Activated T-cell treated with anti-CD3 and anti-CD28 coated beads, Interleukin-2, amount 50 U/mL, for 4 hours (primary cell): ENCODE measurements around the gene KCNH6. TPM values are rescaled to one million over a fixed set of nuclear protein-coding genes. Genes with fewer than 3 reads are reported as not detected.

Experiments used
- ATAC-seq, 2 donors: fragments of 200-7000 bp; cut with Tn5 transposase; one replicate each; pipeline ENCODE4 v1.10.0; 2021
- DNase-seq: peaks from one replicate; pipeline ENCODE4 v3.0.0-alpha.2; 2020
- H3K27me3 Mint-ChIP-seq: one replicate; pipeline ENCODE4 v1.8.0; 2021; ENCODE audit warnings: low read depth, mixed read lengths
- H3K36me3 Mint-ChIP-seq: one replicate; pipeline ENCODE4 v1.8.0; 2022; ENCODE audit warnings: mixed read lengths; ENCODE audit not compliant: insufficient read depth
- H3K4me1 Mint-ChIP-seq: one replicate; pipeline ENCODE4 v1.8.0; 2021; ENCODE audit warnings: low read depth, mixed read lengths
- H3K4me3 Mint-ChIP-seq: one replicate; pipeline ENCODE4 v1.8.0; 2021; ENCODE audit warnings: mild to moderate bottlenecking, moderate library complexity, mixed read lengths
- H3K9me3 Mint-ChIP-seq: one replicate; pipeline ENCODE4 v1.8.0; 2021; ENCODE audit warnings: mixed read lengths
- total RNA-seq, 3 donors: library from RNA; stranded (reverse); gene quantifications; one replicate each; pipeline ENCODE4 v1.2.1, GENCODE V29; 2021

KCNH6 gene, protein sequence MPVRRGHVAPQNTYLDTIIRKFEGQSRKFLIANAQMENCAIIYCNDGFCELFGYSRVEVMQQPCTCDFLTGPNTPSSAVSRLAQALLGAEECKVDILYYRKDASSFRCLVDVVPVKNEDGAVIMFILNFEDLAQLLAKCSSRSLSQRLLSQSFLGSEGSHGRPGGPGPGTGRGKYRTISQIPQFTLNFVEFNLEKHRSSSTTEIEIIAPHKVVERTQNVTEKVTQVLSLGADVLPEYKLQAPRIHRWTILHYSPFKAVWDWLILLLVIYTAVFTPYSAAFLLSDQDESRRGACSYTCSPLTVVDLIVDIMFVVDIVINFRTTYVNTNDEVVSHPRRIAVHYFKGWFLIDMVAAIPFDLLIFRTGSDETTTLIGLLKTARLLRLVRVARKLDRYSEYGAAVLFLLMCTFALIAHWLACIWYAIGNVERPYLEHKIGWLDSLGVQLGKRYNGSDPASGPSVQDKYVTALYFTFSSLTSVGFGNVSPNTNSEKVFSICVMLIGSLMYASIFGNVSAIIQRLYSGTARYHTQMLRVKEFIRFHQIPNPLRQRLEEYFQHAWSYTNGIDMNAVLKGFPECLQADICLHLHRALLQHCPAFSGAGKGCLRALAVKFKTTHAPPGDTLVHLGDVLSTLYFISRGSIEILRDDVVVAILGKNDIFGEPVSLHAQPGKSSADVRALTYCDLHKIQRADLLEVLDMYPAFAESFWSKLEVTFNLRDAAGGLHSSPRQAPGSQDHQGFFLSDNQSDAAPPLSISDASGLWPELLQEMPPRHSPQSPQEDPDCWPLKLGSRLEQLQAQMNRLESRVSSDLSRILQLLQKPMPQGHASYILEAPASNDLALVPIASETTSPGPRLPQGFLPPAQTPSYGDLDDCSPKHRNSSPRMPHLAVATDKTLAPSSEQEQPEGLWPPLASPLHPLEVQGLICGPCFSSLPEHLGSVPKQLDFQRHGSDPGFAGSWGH
- not detected for total RNA-seq

DNA sequence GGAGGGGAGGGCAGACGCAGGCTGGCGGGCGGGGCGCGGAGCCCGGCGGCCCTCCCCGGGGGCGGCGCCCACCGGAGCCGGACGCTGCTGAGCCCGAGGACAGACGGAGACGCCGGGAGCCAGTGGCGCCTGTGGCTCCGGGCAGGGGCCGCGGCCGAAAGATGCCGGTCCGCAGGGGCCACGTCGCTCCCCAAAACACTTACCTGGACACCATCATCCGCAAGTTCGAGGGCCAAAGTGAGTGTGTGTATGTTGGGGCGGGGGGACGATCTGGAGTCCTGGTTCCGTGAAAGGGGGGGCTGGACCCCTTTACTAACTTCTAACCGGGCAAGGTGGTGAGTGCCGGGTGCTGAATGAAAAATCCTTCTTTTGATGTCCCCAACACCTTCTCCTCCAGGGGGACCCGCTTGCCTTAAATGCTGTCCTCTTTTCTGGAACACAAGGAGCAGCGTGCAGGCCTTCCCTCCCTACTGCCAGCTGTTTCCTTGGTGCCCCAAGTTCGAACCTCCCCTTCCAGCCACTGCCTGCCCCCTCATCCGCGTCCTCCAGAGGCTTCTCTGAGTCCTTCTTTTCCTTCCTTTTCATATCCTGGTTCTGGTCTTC, at the start of gene KCNH6:
KCNH6 (plus strand) TSS at position 106 of the 603 bp plus-strand sequence; CDS start at position 162, 56 bp downstream.
- DNase-seq (no peak), ATAC-seq (peak in 1 of 2 donors; percentile 35)
- H3K27me3 Mint-ChIP-seq, result peaks cover 22% of the 10 kb centered on the region
- H3K36me3 Mint-ChIP-seq, result no peaks in the 10 kb centered on the region
- H3K4me1 Mint-ChIP-seq, result peaks cover 6% of the 10 kb centered on the region
- H3K4me3 Mint-ChIP-seq, result no peak within 1 kb of the TSS
- no peaks in the 10 kb centered on the region for H3K9me3 Mint-ChIP-seq

DNA sequence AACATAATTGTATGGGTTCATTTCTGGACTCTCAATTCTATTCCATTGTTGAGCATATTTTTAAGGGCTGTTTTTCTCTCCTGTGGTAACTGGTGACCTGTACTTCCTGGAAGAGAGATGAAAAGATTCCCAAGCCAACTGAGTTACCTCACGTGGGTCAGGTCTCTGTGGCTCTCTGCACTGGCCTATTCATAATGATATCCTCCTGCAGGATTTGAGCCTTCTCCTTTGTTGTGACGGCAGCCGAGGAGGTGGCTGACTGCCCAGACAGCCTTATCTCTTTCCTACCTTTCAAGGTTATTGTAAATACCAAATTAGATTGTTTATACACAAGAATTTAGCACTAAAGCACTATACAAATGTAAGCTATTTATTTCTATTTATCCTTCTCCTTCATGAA, 49.0 kb upstream of the KCNH6 start:
- no peak for ATAC-seq
- no peaks in the 10 kb centered on the region for H3K9me3 Mint-ChIP-seq
- no peak overlapping the region for H3K4me3 Mint-ChIP-seq

DNA sequence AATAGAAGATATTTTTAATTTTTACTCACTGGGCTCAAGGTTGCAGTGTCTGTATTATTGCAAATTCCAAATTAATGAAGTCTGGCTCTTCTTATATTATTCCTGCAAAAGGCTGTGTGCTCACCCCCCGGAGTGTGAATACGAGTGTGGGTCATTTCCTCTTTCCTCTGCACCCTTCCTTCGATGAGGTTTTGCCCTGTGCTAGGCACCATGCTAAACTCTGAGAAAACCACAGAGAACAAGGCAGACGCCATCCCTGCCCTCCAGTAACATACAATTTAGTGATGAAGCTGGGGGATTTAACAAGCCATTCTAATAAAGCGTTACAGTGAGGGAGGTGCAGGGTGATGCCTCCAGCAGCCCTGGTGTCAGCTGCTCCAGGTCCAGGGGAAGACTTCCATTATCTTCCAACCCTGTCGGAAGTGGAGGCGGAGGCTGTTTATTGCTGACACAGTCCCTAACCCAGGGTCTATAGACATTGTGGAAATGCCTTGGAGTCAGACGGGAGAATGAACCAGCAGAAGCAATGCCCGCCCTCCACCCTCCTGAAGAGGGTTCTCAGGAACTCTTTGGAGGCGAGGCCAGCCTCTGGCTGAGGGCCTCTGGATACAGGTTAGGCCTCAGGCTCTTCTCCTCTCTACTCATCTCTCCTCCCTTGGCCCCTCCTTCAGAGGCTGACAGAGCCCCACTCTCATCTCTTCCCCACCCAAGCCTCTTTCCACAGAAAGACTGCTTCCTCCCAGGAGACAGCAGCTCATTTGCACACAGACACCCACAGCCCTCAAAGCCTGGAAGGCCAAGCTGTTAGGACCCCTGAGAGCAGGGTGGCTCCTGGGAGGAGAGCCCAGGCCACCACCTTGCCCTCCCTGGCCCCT, 48.3 kb upstream of the KCNH6 start:
- H3K36me3 Mint-ChIP-seq, result no peaks in the 10 kb centered on the region

More for the DNA sequence above, 49.0 kb upstream of the KCNH6 start:
- Mint-ChIP-seq H3K36me3 (no peaks in the 10 kb centered on the region), H3K4me1 (peaks cover 16% of the 10 kb centered on the region), H3K27me3 (peaks cover 18% of the 10 kb centered on the region)
- DNase-seq, result no peak

DNA sequence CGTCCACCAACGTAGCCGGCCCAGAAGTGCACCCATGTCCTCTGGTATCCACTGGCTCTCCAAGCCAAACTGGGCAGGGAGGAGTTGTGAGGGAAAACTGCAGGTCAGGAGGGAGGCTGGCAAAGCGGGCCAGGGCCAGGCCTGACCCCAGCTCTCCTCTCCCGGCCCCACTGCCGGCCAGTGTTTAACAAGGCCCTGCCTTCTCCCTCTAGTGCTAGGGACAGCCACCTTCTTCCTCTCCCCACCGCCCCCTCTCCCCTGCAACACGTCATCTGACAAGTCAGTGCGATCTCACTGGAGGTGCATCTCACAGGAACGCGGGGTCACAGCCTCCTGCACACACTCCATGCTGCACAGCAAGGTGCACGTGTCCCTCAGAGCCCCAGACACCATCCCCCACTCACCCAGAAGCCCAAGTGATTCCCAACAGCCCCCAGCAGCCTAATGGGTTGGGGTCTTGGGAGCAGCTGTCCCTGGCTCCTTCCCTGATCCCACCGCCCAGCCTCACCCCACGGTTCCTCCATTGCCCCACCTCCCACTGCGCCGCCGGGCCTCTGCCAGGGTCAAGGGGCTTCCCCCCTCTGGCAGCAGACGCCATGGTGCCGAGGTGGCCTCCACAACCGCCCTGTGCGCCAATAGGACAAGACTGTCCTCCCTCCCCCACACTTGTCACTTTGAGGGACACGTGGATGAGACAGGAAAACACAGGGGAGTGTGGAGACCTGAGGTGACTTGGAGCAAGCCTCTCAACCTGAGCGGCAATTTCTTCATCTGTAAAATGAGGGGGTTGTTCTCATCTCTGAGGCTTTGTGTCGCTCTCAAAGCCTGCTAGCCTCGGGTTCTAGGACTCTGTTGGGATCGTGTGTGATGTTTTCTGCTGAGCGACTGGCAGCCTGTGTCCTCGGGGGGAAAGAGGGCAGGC, 47.4 kb upstream of the KCNH6 start:
- Mint-ChIP-seq H3K27me3 (peaks cover 19% of the 10 kb centered on the region), H3K4me1 (peaks cover 17% of the 10 kb centered on the region), H3K9me3 (no peaks in the 10 kb centered on the region), H3K4me3 (peak overlapping the region; percentile 61), H3K36me3 (no peaks in the 10 kb centered on the region)
- ATAC-seq (no peak), DNase-seq (no peak)

More for the DNA sequence above, 48.3 kb upstream of the KCNH6 start:
- no peak overlapping the region for H3K4me3 Mint-ChIP-seq
- ATAC-seq, result no peak
- peaks cover 21% of the 10 kb centered on the region for H3K27me3 Mint-ChIP-seq
- H3K9me3 Mint-ChIP-seq, result no peaks in the 10 kb centered on the region
- peaks cover 17% of the 10 kb centered on the region for H3K4me1 Mint-ChIP-seq
- no peak for DNase-seq

DNA sequence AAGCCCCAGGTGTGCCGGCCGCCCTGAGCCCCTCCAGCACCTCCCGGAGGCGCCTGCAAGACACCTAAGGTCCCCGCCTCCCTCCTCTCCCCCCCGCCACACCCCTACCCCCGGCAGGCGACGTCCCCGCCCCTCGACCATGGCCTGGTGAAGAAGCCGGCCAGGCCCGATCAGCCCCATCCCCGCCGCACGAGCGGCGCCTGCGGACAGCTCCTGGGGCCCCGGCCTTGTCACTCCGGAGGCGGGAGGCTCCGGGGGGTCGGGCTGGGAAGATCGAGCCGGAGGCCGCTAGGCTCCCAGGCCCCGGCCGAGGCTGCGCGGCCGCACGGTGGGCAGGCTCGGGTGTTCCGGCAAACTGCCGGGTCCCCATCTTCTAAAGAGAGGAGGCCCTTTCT, 46.7 kb upstream of the KCNH6 start:
- Mint-ChIP-seq H3K4me1 (peaks cover 17% of the 10 kb centered on the region), H3K27me3 (peaks cover 19% of the 10 kb centered on the region), H3K36me3 (no peaks in the 10 kb centered on the region), H3K9me3 (no peaks in the 10 kb centered on the region), H3K4me3 (peak overlapping the region; percentile 40)
- ATAC-seq (peak; percentile 20 to 39), DNase-seq (no peak)

DNA sequence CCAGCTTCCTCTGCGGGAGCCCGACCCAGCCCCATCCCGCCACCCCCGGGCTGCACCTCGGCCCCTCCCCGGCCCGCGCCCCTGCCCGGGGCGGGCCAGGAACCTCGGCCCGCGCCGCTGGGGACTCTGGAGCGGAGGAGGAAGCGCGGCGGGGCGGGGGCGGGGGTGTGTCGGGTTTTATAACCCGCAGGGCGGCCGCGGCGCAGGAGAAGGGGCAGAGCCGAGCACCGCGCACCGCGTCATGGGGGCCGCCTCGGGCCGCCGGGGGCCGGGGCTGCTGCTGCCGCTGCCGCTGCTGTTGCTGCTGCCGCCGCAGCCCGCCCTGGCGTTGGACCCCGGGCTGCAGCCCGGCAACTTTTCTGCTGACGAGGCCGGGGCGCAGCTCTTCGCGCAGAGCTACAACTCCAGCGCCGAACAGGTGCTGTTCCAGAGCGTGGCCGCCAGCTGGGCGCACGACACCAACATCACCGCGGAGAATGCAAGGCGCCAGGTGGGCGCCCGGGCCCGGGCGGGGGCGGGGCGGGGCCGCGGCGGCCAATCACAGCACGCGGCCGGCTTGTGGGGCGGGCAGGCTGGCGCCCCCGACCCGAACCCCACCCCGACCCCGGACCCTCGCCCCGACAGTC, 46.2 kb upstream of the KCNH6 start, which contains the start of gene ACE:
ACE (plus strand) TSS at position 208 of the 626 bp plus-strand sequence; CDS start at position 242, 34 bp downstream.
- H3K27me3 Mint-ChIP-seq, result peaks cover 19% of the 10 kb centered on the region
- H3K36me3 Mint-ChIP-seq, result no peaks in the 10 kb centered on the region
- DNase-seq (peak; percentile 26), ATAC-seq (peak; percentile 65 to 69)
- H3K9me3 Mint-ChIP-seq, result no peaks in the 10 kb centered on the region
- peak within 1 kb of the TSS; percentile 79 for H3K4me3 Mint-ChIP-seq
- H3K4me1 Mint-ChIP-seq, result peaks cover 17% of the 10 kb centered on the region

DNA sequence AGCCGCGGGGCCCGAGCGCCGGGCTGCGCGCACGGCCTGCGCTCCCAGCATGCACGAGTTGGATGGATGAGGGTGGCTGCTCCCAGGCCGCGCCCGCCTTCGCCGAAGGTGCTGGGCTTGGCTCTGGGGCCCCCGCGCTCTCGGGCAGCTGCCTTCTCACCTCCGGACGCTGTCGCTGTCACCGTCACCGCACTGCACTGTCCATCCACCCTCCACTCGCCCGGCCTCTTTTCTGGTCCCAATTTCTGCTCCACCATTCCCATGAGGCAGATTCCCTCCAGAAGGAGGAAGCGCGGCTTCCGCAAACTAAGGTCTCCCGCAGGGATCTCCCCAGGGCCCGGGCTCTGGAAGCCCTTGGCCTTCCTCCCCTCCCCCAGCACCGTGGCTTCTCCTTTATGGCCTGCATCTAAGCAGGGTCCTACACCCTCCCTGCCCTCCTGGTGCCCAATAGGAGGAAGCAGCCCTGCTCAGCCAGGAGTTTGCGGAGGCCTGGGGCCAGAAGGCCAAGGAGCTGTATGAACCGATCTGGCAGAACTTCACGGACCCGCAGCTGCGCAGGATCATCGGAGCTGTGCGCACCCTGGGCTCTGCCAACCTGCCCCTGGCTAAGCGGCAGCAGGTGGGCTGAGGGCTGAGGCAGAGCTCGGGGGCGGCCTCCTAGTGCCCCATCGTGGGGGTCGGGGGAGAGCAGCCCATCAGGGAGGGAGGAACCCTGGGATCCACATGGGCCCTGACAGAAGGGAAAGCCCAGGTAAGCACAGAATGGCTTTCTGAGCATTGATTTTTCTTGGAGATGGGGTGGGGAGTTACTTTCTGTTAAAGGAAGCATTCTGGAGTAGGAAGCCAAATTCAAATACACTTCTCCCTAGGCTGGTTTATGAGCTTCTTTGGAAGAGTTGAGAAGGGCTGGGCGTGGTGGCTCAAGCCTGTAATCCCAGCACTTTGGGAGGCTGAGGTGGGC, 45.4 kb upstream of the KCNH6 start:
- Mint-ChIP-seq H3K27me3 (peaks cover 19% of the 10 kb centered on the region), H3K9me3 (no peaks in the 10 kb centered on the region), H3K36me3 (no peaks in the 10 kb centered on the region), H3K4me3 (peak overlapping the region; percentile 79), H3K4me1 (peaks cover 17% of the 10 kb centered on the region)
- DNase-seq, result no peak
- peak; percentile 9 to 28 for ATAC-seq

DNA sequence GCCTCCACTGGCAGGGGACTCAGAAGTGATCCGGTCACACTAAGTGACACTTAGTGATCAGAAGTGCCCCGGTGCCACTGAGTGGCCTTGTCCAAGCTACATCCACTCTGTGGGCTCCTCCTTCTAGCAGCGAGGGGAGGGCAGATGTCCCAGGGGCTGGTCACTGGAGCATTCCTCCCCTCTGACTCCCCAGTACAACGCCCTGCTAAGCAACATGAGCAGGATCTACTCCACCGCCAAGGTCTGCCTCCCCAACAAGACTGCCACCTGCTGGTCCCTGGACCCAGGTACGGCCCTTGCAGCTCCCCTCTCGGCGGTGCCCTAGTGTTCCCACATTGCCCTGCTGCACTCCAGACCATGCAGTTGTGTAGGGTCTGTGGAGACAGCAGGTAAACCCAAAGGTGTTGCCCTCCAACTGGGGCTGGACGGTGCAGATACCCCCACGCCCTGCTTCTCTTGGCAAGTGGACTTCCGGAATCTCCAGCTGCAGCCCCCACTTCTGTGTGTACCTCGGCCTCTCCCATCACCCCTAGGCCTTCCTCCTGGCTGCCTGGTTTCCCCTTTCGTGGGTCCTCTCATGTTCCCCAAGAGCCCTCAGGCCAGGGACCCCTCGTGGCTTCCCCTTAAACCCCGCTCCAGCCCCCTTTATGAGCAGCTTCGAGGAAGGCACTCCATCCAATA, 44.2 kb upstream of the KCNH6 start:
- peaks cover 17% of the 10 kb centered on the region for H3K4me1 Mint-ChIP-seq
- H3K36me3 Mint-ChIP-seq, result no peaks in the 10 kb centered on the region
- DNase-seq (peak; percentile 70), ATAC-seq (peak; percentile 74 to 81)
- H3K4me3 Mint-ChIP-seq, result peak overlapping the region; percentile 39
- H3K9me3 Mint-ChIP-seq, result no peaks in the 10 kb centered on the region
- H3K27me3 Mint-ChIP-seq, result peaks cover 19% of the 10 kb centered on the region

DNA sequence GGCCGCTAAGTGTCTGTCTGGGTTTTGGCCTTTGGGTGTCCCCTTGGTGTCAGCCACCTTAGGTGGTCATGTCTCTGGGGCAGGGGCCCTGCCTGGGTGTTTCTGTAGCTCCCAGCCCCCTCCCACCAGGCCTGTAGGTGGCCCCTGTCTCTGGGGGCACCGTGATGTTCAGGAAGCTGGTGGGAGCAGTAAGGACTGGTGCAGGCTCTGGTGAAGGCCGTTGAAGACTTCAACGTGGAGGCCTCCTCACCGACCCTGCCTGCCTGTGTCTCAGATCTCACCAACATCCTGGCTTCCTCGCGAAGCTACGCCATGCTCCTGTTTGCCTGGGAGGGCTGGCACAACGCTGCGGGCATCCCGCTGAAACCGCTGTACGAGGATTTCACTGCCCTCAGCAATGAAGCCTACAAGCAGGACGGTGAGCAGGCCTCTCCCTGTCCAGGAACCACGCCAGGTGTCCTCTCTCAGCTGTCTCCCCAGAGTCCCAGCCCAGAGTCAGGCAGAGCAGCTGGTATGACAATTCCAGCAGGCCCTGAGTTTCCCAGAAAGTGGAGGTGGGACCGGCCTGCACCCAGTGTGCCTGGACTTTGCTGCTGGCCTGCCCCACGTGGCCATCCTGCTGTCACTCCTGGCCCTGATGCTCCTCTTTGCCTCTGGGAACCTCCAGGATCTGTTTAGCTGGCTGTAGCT, 43.5 kb upstream of the KCNH6 start:
- no peaks in the 10 kb centered on the region for H3K9me3 Mint-ChIP-seq
- H3K36me3 Mint-ChIP-seq, result no peaks in the 10 kb centered on the region
- ATAC-seq, result no peak
- H3K4me1 Mint-ChIP-seq, result peaks cover 17% of the 10 kb centered on the region
- H3K4me3 Mint-ChIP-seq, result no peak overlapping the region
- DNase-seq, result no peak
- peaks cover 19% of the 10 kb centered on the region for H3K27me3 Mint-ChIP-seq

DNA sequence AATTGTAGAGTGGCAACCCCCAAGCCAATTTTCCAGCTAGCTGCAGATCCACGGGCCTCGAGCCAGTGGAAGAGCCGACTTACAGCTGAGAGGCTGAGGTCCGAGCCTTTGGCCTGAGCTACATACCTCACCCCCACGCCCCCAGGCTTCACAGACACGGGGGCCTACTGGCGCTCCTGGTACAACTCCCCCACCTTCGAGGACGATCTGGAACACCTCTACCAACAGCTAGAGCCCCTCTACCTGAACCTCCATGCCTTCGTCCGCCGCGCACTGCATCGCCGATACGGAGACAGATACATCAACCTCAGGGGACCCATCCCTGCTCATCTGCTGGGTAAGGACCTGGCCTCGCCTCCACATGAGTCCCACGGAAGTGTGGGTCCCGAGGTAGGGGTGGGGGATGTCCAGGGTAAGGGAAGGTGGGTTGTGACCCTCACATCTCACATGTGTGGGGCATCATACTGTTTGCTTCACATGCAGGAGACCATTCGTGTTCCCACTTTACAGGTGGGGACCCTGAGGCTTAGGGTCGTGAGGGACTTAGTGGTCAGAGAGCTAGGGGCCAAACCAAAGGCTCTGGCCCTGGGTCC, 42.9 kb upstream of the KCNH6 start:
- Mint-ChIP-seq H3K4me1 (peaks cover 17% of the 10 kb centered on the region), H3K9me3 (no peaks in the 10 kb centered on the region), H3K4me3 (no peak overlapping the region), H3K36me3 (no peaks in the 10 kb centered on the region), H3K27me3 (peaks cover 19% of the 10 kb centered on the region)
- ATAC-seq (no peak), DNase-seq (no peak)
